GM18519 (cell line): ENCODE results near the gene SLC22A2.

ENCODE experiments used
- ATAC-seq: cut with Tn5 transposase; IDR thresholded peaks from one replicate; pipeline ENCODE4 v1.9.1; 2021; ENCODE audit warnings: mild to moderate bottlenecking, moderate library complexity; ENCODE audit not compliant: unreplicated experiment, low FRiP score

SLC22A2 gene

DNA sequence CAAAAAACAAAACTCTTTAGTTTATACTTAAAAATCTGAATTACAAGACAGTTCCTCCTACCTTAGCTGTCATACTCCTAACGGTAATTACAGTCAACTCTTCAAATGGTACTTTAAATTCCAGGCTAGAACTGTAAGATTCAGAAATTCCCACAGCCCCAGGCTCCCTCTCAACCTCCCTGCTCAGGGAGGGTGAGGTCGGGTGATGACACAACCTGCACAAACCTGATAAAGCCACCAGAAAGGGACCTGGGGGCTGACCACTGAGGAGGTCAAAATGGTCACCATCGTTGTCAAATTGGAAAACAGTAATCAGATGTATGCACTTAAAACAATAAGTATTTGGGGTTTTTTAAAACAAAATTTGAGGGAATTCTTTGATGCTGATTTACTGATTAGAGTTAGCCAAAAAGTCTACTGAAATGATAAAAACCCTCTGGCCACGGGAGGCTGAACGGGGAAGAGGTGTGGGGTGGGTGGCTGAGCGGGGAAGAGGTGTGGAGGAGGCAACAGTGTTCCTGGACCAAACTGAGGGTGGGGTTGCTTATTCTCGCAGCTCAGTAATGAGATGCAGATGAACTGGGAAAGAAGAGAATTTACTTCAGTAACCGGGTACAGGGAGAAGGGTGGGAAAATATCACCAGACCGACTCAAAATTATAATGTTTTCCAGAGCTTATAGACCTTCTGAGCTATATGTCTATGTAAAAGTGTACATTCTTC lies 84.7 kb downstream of the SLC22A2 start:
- ATAC-seq = no peak

DNA sequence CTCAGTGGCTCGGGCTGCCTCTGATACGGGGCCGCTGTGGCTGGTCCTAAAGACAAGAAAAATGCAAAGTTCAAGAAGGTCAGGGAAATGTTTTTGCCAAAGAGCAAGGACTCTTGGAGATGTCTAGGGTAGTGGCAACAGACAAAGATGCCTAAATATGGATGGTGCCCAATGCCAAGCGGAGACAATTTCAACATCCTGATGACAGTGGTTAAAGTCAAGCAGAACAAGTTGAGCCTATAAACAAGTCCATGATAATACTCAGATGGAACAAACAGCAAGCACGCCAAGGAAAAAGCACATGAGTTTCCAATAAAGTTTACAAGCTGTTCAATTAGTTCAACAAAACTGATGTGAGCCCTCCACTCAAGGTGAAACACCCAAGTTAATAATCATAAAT lies 85.9 kb downstream of the SLC22A2 start:
- no peak for ATAC-seq

DNA sequence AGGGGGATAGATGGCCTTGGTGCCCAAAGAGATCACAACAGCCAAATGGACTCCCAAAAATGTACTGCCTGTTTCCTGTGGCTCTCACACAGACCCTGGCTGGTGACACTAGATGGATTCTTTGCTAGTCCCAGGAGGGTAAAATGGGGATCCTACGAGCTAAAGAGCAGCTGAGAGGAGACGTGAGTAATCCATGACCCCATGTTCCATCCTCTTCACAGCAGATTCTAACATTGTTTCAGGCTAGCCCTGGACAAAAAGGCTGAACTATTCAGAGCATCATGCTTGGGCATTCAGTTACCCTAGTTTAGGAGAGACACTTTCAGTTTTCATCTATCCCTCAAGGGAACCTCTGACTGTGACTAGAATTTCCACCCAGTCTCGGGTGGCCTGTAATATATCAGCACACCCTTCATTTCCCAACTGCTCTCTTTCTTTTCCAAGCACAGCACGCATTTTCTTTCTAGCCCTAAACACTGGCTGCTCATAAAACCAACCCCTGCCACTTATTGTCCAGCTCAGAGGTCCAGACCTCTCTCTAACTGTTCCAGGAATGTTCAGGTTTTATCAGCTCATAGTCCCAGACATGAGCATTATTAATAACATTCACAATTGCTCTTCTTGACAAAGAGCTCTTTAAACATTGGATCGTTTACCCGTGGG lies 88.5 kb downstream of the SLC22A2 start:
- no peak for ATAC-seq

DNA sequence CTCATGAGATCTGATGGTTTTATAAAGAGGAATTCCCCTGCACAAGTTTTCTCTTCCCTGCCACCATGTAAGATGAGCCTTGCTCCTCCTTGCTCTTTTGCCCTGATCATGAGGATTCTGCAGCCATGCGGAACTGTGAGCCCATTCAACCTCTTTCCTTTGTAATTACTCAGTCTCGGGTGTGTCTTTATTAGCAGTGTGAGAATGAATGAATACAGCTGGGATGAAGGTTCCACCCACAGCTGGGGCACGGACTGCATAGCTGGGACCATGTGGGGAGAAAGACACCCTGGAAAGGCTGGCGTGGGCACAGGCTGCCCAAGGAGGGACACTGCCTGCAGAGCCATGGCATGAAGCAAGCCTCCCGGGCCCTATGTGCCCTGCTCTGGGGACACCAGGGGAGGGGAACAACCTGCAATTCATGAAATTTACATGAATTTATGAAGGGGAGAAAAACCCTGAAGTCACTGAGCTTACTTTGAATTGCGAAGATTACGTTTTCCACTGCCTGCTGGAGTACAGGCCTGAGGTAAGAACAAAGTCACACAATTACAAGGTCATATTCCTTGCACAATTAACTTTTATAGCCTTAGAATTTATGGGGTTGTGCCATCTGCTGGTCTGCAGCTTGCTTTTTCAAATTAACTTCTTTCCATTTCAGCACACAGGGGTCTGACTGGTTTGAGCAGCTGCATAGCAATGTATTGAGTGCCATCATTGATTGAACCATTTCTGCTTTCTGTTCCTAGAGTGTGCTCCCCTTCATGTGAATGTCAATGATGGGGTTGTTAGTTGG lies 90.8 kb downstream of the SLC22A2 start:
- no peak for ATAC-seq
